Measurements from ENCODE around the gene CHPT1.

- TF ChIP-seq FOXA1 (IDR thresholded peaks at IDR 0.05) = no peak
- TF ChIP-seq HDGF (IDR thresholded peaks at IDR 0.05; ENCODE audit: borderline replicate concordance) = no peak
- TF ChIP-seq BHLHE40 (IDR thresholded peaks at IDR 0.05; ENCODE audit: borderline replicate concordance) = no peak
- no peak for TF ChIP-seq FOXM1 (IDR thresholded peaks at IDR 0.05; ENCODE audit: borderline replicate concordance)
- TF ChIP-seq SUZ12 (IDR thresholded peaks at IDR 0.05) = no peak
- TF ChIP-seq TARDBP (IDR thresholded peaks at IDR 0.05) = no peak
- no peak for TF ChIP-seq LEF1 (IDR thresholded peaks at IDR 0.05; ENCODE audit: borderline replicate concordance)
- TF ChIP-seq SP1 (IDR thresholded peaks at IDR 0.05) = no peak
- TF ChIP-seq FOXK2 (IDR thresholded peaks at IDR 0.05) = no peak
- no peak for TF ChIP-seq CTBP1 (IDR thresholded peaks at IDR 0.05; ENCODE audit: borderline replicate concordance)
- no peak for TF ChIP-seq PKNOX1 (IDR thresholded peaks at IDR 0.05)
Measured at GRCh38 chr12:101686176-101686575, 11.3 kb upstream of the CHPT1 start.
